HG03457 (cell line): ENCODE data around the gene IPO8.
"Not testable (repeated sequence)": the region's sequence is repeated elsewhere in the genome, so short reads cannot be mapped to it uniquely, and the experiment has no call there.

Source experiments
- ATAC-seq: cut with Tn5 transposase; IDR thresholded peaks from one replicate; pipeline ENCODE4 v1.9.1; 2021; ENCODE audit warnings: moderate number of reproducible peaks; ENCODE audit not compliant: unreplicated experiment

The IPO8 gene

GRCh38 chr12:30691122-30691879 lies 4.4 kb downstream of the IPO8 start:
- ATAC-seq: no peak

GRCh38 chr12:30687265-30687986 lies 8.2 kb downstream of the IPO8 start:
- ATAC-seq: no peak

GRCh38 chr12:30679241-30679640 lies 16.4 kb downstream of the IPO8 start:
- ATAC-seq: no peak

GRCh38 chr12:30678221-30678620 lies 17.4 kb downstream of the IPO8 start:
- no peak for ATAC-seq

- ATAC-seq: no peak
Measured at GRCh38 chr12:30661210-30661609, 34.5 kb downstream of the IPO8 start.

DNA sequence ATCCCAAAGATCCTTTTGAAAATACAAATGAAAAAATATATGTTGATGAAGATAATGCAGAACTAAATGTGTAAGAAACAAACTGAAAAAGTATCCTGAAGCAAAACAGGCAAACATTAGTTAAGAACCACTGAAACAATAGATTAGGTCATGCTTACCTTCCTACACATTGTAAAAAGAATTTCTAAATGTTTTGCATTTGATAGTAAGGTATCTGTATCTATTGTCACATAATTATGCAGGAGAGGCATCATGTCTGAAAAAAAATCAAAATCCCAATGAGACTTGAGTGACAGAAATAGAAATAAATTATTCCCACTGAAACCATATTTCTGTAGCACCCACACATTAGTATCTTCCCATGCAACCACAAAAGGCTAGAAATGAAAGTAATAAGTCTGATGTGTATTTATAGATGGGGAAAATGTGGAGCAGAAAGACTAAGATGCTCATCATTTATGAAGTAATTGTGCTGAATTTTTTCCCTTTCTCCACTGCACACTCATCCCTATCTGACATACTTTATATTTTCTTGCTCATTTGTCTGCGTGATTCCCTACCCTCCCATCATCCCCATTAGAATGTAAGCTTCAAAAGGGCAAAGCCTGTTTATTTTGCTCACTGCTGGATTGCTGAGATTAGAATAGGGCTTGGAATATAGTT lies 43.5 kb downstream of the IPO8 start:
- ATAC-seq: no peak

- ATAC-seq: no peak
Measured at GRCh38 chr12:30646821-30647220, 48.8 kb downstream of the IPO8 start.

DNA sequence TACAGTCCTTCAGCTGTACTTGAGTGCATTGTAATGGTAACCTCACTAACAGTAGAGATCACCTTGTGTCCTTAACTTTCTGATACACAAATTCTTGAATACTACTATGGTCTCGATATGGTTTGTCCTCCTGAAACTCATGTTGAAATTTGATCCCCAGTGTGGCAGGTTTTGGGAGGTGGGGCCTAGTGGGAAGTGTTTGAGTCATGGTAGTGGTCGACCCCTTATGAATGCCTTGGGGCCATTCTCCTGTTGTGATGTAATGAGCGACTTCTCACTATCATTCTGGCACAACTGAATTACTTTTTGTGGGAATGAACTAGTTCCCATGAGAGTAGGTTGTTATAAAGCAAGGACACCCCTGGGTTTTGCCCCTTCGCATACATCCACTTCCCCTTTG lies 52.3 kb downstream of the IPO8 start:
- no peak for ATAC-seq

DNA sequence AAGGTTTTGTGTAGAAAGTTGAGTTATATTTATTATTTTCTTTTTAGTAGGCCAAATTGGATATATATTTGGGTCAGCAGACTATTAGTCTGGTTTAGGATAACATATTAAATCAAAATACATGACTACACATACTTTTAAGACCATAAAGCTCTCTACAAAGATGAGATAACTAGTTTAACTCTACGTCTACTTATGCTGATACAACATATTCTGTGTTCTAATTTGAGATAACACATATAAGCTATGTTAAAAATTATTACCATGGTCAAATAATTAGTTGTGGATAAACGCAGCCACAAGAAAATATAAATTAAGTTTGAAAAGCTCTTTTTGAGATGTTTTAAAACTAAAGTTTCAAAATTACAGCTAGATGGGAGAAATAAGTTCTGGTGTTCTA lies 55.3 kb downstream of the IPO8 start:
- ATAC-seq: no peak

GRCh38 chr12:30635385-30635784 lies 60.3 kb downstream of the IPO8 start:
- no peak for ATAC-seq

DNA sequence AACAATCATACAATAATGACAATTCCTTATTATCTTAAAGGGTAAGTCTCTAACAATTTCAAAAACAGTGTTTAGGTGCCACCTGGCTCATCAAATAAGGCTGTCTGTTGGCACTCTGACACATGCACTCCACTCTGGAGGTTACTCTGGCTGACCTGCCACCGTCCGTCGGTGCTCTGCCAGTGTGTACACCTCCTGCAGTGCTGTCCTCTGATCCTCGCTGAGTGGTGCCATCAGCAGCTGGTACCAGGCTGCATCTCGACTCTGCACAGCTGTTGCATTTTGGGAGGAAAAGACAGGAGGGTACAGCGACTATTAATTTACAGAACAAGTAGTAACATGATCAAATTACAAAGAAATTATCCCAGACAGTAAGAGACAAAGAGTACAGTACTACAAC lies 63.9 kb downstream of the IPO8 start:
- no peak for ATAC-seq

DNA sequence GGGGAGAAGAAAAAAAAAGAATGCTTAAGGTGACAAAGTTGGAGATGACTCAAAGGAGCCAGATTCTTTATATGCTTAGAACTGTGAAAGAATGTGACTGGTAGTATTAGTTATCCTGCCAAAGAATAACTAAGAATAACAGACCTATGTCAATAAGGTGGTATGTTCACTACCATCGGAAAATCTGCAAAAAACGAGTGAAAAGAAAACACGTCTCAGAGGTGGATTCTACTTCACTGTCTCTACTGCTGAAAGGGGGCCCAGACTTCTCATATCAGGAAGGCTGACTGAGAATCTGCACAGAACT lies 64.7 kb downstream of the IPO8 start:
- no peak for ATAC-seq

- ATAC-seq: no peak
Measured at GRCh38 chr12:30630076-30630978, 65.3 kb downstream of the IPO8 start.

GRCh38 chr12:30626847-30627246 lies 68.8 kb downstream of the IPO8 start:
- ATAC-seq: no peak

GRCh38 chr12:30624009-30624408 lies 71.7 kb downstream of the IPO8 start:
- no peak for ATAC-seq

DNA sequence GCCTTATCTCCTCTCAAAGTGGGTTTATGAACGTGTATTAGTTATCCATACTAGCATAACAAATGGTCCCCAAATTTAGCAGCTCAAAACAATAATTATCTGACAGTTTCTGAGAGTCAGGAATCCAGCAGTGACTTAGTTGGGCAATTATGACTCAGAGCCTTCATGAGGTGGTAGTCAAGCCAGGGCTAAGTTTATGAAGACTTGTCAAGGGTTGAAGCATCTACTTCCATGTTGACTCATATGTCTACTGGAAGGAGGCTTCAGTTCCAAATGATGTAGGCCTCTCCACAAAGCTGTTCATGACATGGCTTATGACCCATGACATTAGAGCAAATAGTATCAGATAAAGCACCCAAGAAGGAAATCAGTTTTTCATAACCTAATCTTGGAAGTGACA lies 73.2 kb downstream of the IPO8 start:
- peak; percentile 72 for ATAC-seq

- not testable (repeated sequence) for ATAC-seq
Measured at GRCh38 chr12:30621663-30622241, 73.9 kb downstream of the IPO8 start.

GRCh38 chr12:30617346-30618016 lies 78.2 kb downstream of the IPO8 start:
- ATAC-seq: no peak

- no peak for ATAC-seq
Measured at GRCh38 chr12:30614031-30614430, 81.6 kb downstream of the IPO8 start.

- no peak for ATAC-seq
Measured at GRCh38 chr12:30613119-30613830, 82.4 kb downstream of the IPO8 start.
